ENCODE results near the gene CPA1.
A peak's percentile ranks its signal among the peaks of the same experiment; 100 is the strongest.

The CPA1 gene

DNA sequence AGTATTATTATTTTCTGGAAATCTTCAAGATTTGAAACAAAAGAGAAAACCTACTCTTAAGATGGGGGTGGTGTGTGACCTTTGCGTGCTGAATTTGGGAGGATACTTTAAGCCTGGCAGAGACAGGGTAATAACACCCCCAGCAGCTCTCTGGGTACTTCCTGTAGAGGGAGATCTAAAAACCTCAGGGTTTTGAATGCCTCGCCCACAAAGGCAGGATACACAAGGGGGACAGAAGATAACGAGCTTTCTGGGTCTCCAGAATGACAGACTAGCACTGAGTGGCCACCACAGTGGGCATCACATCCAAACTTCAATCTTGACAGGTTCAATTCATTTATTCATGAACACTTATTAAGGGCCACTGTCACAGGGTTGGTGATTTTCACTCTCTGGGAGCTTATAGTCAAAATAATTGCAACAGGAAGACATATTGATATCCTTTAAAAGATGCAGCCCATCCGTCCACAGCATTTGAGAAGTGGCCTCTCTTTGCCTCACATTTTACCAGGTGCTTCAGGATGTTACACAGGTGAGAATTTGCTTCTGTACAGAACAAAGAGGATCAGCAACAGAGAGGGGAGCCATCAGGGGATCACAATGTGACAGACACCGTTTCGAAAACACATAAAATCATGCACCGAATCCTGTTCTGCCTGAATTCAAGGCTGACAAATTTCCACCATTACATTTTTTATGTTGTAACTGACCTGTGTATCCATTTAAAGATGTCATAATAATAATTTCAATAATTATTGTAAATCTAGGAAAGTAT is 14.3 kb downstream of the CPA1 start:
- DNase-seq (ENCODE audit: low spot score), result no peak

DNA sequence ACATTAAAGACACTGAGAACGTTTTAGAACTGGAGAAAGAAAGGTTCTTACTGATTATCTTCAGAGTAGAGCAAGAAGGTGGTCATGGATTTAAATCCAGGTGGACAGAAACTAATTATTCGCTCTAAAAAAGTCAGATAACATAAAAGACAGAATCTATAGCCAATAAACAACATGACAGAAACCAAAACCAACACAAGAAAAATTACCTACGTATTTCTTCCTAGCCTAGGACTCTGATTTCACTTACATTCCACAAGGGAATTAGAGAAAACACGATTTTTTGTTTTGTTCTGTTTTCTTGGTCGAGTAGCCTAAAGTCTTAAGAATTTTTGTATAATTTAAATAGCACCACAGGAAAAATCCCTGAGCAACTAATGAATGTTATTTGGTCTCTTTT is 15.1 kb downstream of the CPA1 start:
- DNase-seq (ENCODE audit: low spot score), result no peak

DNA sequence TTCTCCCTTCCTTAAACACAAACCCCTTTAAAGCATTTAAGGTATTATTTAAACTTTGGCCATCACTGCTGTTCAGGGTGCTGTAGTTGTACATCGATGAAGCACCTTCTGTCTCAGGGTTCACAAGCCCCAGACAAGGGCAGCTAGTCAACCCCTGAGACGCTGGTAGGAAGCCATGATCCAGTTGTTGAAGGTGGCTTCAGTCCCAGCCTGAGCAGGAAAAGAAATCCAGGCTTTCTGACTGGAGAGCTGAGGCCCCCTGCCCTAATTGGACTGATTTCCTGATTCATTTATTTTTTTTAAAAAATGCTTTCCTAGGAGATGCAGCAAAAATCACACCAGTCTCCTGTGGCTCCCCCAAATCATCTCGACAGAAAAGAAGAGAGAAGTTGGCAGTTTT is 15.8 kb downstream of the CPA1 start:
- no peak for DNase-seq (ENCODE audit: low spot score)

DNA sequence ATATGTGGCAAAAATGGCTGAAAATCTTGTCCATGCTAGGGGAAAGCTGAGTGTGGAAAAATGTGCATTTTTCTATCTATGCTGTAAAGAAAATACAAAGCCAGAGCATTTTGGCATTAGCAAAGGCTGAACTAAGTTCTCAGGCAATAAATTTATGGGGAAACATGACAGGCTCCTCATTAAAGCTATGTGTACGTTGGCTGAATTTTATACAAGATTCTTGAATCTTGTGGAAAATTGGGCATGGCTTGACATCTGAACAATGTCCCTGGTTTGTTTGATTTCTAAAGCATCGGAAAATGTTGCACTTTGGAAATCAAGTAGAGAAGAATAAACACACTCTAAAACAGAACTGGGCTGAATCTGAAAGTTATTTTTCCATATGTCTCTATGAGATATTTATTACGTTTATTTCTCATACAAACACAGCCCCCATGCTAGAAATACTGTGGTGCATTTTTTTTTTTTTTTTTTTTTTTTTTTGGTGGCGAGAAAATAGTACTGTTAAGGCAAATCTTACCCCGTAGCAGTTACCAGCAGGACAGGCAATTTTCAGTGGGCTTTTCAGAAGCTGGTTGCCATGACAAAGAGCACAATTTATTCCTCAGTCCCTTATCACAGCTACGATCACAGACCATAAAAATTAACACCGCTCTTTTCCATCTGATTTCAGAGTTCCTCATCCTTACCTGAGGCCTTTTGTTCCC is 16.9 kb downstream of the CPA1 start:
- no peak for DNase-seq (ENCODE audit: low spot score)

DNA sequence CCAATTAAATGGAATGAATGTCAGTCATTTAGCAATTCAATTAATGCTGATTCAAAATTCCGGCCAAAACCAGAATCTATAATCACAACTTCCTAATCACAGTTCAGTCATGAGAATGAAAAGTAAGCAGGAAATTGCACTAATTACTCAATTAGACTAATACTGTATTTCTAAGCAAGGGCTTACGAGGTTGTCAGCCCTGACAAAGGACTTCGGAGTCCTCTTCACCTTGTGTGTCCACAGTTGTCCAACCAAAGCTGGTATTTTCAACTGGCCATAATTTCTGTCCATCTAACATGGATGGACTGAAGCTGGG is 17.4 kb downstream of the CPA1 start:
- no peak for DNase-seq (ENCODE audit: low spot score)

DNA sequence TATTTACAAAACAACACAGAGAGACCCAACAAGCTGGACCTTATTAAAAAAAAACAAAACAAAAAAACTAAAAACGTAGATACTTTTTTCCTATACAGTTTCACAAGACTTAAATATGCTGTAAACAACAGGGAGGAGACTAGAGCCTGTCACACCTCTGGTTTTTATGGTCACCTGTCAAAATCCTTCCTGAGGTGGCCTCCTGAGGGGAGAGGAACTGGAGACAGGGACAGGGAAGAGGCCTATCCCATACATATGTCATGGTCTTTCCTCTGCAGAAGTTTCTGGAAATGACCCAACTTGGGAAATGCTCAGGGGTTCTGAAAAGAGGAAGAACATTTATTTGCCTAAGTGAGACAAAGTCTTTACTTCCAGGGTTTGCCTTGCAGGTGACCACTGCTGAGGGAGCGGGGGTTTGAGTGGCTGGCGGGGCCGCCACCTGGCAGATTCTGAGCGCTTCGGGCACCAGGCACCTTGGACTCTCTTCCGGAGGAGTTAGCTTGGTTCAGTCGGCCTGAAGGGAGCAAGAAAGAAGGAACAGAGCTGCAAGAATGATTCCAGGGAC is 18.3 kb downstream of the CPA1 start:
- no peak for DNase-seq (ENCODE audit: low spot score)

DNA sequence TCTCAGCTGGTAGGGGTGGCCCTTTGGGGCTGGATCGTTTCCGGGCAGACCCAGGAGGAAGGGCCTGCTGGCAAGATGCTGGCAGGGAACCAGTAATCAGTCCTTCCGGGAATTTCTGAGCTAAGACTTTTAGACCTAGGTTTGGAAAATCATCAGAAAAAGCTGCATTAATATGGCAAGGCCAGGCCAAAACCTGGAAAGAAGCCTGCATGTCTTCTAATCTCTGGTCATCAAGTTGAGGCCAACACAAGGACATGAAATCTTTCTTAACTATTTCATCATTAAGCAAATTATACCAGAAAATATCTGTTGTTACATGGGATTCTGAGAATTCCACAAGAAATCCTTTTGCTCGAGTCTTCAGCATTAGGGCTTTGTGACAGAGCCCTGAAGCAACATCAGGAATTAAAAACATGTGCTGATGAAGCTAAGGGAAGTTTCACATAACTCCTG is 19.9 kb downstream of the CPA1 start:
- DNase-seq (ENCODE audit: low spot score), result no peak

DNA sequence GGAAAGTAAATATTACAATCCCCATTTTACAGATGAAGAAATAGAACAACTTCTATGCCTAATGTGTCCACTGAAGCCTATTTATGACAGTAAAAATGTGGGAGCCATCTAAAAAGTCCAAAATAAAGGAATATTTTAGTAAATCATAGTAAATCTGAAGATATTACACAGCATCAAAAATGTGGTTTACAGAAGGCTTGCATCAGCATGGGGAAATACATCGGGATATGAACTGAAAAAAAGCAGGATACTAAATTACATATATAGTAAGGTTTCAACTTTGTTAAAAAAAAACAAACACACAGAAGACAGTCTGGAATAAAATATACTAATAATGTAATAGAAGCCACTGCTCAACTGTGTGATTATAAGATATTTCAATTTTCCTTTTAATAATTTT is 20.8 kb downstream of the CPA1 start:
- no peak for DNase-seq (ENCODE audit: low spot score)

DNA sequence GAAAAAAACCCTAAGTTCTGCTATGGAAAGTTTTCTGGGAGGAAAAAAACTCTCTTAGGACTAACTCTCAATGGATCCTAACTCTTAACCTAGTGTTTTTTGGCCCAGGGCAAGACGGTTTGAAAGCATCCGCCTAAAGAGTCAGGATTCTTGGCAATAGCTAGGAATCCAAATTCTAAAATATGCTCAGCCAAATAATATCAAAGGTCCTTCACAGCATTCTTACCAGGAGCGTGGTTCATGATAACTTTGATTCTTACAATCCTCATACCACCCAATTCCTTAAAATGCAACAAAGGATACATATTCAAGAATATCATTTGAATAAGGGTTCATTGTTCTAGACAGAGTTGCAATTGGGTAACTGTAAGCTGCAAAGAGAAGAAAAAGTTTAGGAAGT is 21.3 kb downstream of the CPA1 start:
- DNase-seq (ENCODE audit: low spot score), result no peak

DNA sequence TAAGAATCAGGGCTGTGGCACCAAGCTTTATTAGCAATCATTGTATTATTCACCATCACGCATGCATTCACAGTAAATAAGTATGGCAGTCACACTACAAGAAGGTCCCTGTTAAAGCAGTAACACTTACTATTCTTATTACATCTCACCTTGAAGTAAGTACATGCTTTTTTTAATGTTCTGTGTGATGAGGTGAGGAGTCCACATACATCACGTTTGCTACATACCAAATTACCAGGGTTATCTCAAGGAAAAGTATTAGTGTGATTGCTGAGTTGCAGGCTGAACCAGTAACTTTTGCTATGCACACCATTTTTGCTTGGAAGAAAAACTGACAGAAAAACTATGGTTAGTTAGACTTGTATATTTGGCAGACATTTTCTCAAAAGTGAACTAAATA is 24.7 kb downstream of the CPA1 start:
- DNase-seq (ENCODE audit: low spot score), result no peak

DNA sequence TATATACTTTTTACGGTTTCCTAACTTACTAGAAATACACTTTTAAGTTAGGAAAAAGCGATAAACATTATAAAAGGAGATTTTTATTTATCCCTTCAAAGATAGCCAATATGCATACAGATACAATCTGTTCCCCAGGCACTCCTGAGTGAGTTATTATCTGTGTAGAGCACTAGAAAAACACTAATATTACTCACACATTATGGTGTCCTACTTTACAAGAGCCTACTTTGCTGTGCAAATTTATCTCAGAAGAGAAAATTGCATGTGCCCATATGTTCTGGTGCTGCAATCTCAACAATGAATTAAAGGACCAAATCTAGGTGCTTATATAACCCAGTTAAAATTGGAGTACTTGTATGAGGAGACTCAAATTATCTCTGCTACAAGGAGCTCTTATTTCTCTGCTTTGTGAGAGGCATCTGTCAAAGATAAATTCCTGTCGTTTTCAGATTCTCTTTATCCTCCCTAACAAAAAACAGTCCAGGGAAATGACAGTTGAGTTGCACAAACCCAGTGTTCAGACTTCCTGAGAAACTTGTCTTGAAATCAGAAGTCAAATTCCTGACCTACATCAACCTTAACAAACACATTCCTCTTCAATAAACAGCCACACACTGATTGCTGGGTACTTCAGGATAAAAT is 28.9 kb downstream of the CPA1 start:
- no peak for DNase-seq (ENCODE audit: low spot score)

DNA sequence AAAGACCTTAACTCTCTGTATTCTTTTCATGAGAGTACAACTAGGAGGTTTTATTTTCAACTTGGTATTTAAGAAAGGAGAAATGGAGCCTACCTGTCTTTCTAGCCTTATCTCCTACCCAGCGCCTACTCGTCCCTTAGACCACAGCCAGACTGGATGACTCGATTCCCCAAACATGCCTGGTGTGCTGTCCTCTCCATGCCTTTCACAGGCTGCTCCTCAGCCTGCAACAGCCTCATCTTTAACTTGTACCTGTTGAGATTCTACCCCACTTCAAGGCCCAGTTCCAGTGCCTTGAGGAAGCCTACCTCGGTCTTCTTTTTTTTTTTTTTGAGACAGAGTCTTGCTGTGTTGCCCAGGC is 29.4 kb downstream of the CPA1 start:
- no peak for DNase-seq (ENCODE audit: low spot score)

DNA sequence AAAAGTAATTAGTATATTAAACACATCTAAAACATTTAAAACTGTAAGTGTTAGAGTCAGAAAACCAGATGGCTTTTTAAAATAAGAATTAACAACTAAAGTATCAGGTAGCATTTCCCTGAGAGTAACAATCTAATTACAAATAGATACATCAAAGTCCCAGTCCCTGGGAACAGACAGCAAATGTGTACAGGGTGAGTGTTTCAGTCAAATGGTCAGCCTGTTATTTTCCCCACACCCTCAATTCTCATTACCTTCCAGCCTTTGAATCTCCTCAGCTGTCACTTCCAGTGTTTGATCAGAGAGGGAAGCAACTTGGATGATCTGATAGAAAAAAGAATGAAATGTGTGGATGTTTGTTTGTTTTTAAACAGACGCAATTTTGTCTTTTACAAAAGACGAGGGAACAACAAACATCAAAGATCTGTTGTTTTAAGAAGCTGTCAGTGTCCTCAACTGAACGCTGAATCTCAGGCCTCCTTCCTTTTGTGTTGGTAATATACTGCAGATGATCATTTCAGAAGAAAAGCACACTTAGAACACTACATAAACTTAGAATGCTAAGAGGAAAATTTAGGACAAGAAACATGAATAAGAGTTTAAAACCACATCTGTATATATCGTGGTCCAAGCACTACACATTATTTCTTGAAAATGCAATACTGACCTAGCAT is 30.7 kb downstream of the CPA1 start:
- no peak for DNase-seq (ENCODE audit: low spot score)

DNA sequence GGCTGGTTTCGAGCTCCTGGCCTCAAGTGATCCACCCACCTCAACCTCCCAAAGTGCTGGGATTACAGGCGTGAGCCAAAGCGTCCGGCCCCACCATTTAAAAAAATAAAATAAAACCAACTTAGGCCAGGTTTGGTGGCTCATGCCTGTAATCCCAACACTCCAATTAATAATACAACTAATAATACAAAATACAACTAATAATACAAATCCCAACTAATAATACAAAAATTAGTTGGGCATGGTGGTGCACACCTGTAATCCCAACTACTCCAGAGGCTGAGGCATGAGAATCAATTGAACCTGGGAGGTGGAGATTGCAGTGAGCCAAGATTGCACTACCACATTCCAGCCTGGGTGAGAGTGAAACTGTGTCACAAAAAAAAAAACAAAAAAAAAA is 32.9 kb downstream of the CPA1 start:
- no peak for DNase-seq (ENCODE audit: low spot score)

DNA sequence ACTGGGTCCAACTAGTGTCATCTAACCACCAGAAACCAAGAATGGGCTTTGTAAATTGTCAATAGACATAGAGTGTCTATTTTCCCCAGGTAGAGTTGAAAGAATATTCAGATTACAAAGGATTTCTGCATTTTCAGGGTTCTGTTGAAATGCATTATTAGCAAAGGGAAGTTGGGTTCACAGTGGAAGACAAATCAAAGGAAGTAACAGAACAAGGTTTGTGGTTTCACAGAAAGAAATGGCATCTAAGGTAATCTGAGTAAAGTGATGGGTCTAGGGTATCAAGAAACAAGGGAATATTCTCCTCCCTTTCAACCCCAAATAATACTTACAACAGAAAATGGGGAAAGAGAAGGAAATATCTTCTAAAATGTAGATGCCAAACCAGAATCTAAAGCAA is 34.7 kb downstream of the CPA1 start:
- DNase-seq (ENCODE audit: low spot score), result no peak

DNA sequence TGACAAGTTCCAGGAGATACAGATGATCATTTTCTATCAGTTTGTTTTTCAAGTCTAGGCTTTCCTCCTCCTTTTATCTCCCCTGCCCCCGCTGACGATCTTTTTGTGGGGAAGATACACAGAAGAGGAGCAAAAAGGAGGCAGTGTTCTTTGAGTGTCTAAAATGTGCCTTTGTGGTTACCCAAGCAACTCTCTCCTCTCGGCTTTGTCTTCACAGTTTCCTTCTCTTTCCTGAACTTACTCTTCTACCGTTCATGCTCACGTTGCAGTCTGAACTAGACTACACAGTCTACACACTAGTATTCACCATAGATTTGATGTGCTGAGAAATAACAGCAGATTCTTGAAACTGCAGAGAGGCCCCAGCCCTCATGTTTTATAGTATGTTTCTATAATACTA is 36.9 kb downstream of the CPA1 start:
- no peak for DNase-seq (ENCODE audit: low spot score)

DNA sequence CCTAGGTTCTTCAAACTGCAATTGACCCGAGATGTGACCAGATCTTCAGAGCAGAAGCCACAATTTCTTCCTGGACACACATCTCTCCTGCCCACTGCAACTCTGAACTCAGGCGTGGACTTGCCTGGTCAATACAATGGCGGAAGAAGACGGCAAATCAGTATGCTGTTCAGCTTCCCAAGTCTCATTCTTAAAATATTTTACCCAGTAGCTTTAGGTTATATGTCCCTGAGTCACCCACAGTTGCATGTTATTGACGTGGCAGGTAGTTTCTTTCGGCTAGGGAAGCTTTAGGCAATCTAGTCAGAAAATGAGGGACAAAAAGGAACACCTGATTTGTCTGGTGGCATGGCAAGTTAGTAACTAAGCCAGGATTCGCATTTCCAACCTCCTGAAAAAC is 38.0 kb downstream of the CPA1 start:
- no peak for DNase-seq (ENCODE audit: low spot score)

DNA sequence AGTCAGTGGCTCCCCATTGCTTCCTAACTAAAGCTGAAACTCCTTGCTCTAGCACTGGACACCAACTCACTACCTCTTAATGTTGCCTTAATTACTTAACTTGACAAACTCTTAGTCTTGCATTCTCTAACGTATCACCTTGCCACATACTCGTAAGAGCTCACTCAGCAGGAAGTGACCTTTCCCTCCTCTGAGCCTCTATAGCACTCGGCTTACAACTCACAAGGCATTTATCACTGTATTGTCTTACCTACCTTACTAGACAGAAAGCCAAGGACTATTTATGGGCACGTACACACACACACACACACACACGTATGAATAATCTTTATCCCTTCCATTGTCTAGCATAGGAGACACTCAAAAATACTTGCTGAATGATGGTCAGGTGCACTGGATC is 39.4 kb downstream of the CPA1 start:
- DNase-seq (ENCODE audit: low spot score), result no peak

DNA sequence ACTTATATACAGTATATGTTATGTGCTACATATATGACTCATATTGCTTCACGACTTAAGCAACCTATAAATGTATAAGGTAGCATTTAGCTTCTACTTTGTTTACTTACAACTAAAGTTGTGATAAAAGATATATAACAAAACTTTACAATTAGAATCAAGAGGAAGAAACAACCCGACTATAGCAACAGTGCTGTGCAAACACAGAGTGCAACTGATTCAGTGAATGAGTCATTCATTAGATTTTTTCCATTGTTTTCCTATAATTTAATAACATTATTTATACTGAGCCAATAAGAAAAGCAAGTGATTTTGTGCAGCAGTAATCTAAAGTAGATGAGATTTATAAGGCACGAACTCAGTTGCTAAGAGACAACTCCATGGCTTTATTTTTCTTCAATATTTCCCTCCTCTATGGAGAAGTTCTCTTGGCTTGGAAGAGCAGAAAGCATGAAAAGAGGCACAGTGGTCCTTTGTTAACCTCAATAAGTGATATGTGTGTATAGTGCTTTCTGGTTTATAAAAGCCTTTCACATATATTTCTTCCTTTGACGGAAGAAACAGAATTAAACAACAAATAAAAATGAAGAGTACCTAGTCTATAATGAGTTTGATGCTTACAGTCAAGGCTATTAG is 40.8 kb downstream of the CPA1 start:
- no peak for DNase-seq (ENCODE audit: low spot score)

DNA sequence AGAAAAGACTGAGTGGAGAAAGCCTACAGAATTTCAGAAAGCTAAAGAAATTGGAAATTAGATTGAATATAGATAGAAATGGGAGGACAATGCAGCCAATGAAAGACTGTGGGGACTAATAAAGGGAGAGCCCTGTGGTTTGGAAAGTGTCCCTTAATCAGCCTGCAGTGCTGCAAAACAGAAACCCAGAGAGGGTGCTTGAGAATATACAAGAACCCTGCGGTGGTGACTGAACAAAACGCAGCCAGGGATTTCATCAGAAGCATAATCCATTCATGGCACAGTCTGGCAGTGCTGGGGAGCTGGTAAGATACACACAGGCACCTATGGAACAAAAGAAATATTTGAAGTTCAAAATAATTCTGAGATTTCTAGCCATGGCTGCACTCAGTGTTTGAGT is 41.4 kb downstream of the CPA1 start:
- DNase-seq (ENCODE audit: low spot score), result peak; percentile 29

DNA sequence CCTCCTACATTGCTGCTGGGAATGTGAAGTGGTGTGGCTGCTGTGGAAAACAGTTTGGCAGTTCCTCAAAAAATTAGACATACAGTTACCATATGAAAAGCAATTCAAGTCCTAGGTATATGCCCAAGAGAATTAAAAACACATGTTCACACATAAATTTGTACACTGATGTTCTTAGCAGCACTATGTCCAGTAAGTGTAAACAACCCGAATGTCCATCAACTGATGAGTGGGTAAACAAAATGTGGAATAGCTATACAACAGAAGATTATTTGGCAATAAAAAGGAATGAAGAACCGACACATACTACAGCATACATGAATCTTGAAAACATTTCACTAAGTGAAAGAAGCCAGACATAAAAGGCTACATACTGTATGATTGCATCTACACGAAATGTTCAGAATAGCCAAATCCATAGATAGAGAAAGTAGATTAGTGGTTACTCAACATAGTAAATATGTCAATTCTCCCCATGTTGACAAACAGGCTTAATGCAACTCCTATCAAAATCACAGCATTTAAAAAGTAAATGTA is 43.3 kb downstream of the CPA1 start:
- no peak for DNase-seq (ENCODE audit: low spot score)

DNA sequence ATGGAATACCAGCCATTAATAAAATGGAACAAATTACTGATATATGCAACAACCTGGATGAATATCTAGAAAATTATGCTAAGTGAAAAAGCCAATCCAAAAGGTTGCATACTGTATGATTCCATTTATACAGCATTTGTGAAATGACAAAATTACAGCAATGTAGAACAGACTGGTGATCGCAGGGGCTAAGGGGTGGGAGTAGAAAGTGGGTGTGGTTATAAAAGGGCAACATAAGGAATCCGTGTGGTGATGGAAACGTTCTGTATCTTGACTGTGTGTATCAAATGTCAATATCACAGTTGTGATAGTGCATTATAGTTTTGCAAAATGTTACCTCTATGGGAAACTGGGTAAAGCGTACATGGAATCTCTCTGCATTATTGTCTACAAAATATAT is 45.5 kb downstream of the CPA1 start:
- DNase-seq (ENCODE audit: low spot score), result no peak
